Astrocyte (in vitro differentiated cells and primary cell): Measurements from ENCODE around the gene KCNS3. TPM values are rescaled to one million over a fixed set of nuclear protein-coding genes. Genes with fewer than 3 reads are reported as not detected.

ENCODE experiments used
- DNase-seq: peaks from one replicate; pipeline ENCODE4 v3.0.0-alpha.2; 2010; ENCODE audit warnings: low read depth
- FAIRE-seq: peaks from 2 replicates; lab custom pipeline; 2011; peaks lifted over from hg19 to GRCh38; lab: Jason Lieb, UNC
- H2AFZ ChIP-seq: 2 replicates; pipeline ENCODE4 v1.6.0; 2012; ENCODE audit warnings: low read depth, low read length, inconsistent platforms
- H3K27ac ChIP-seq: 2 replicates; pipeline ENCODE4 v1.5.1; 2011; ENCODE audit warnings: low read depth, low read length, inconsistent platforms
- H3K27me3 ChIP-seq: 2 replicates; pipeline ENCODE4 v1.6.0; 2011; ENCODE audit warnings: low read length, inconsistent platforms; ENCODE audit not compliant: insufficient read depth
- H3K36me3 ChIP-seq: 2 replicates; pipeline ENCODE4 v1.5.1; 2011; ENCODE audit warnings: low read length, inconsistent platforms; ENCODE audit not compliant: insufficient read depth
- H3K4me1 ChIP-seq: 2 replicates; pipeline ENCODE4 v1.5.1; 2011; ENCODE audit warnings: low read length, inconsistent platforms; ENCODE audit not compliant: insufficient read depth
- H3K4me2 ChIP-seq: 2 replicates; pipeline ENCODE4 v1.6.0; 2012; ENCODE audit warnings: low read length, inconsistent platforms
- H3K4me3 ChIP-seq: 2 replicates; pipeline ENCODE4 v1.5.1; 2011; ENCODE audit warnings: low read depth, mild to moderate bottlenecking, low read length, inconsistent platforms; ENCODE audit not compliant: insufficient read depth
- H3K79me2 ChIP-seq: 2 replicates; pipeline ENCODE4 v1.6.0; 2012; ENCODE audit warnings: mild to moderate bottlenecking, low read length, inconsistent platforms; ENCODE audit not compliant: insufficient read depth
- H3K9ac ChIP-seq: 2 replicates; pipeline ENCODE4 v1.6.0; 2012; ENCODE audit warnings: mild to moderate bottlenecking, low read length, inconsistent platforms
- H3K9me3 ChIP-seq: 2 replicates; pipeline ENCODE4 v1.5.1; 2012; ENCODE audit warnings: low read depth, mild to moderate bottlenecking, low read length, inconsistent platforms; ENCODE audit not compliant: insufficient read depth
- H4K20me1 ChIP-seq: 2 replicates; pipeline ENCODE4 v1.6.0; 2012; ENCODE audit warnings: low read length, inconsistent platforms; ENCODE audit not compliant: insufficient read depth
- H3K27ac Mint-ChIP-seq: one replicate; pipeline ENCODE4 v1.8.0; 2021; ENCODE audit warnings: mild to moderate bottlenecking, mixed read lengths; ENCODE audit not compliant: unreplicated experiment
- H3K27me3 Mint-ChIP-seq: one replicate; pipeline ENCODE4 v1.8.0; 2021; ENCODE audit warnings: low read depth, mixed read lengths; ENCODE audit not compliant: unreplicated experiment
- H3K36me3 Mint-ChIP-seq: one replicate; pipeline ENCODE4 v1.8.0; 2021; ENCODE audit warnings: low read depth, mixed read lengths; ENCODE audit not compliant: unreplicated experiment
- H3K4me1 Mint-ChIP-seq: one replicate; pipeline ENCODE4 v1.8.0; 2021; ENCODE audit warnings: low read depth, mixed read lengths; ENCODE audit not compliant: unreplicated experiment
- H3K4me3 Mint-ChIP-seq: one replicate; pipeline ENCODE4 v1.8.0; 2021; ENCODE audit warnings: mild to moderate bottlenecking, moderate library complexity, mixed read lengths; ENCODE audit not compliant: unreplicated experiment
- H3K9me3 Mint-ChIP-seq: one replicate; pipeline ENCODE4 v1.8.0; 2021; ENCODE audit warnings: mild to moderate bottlenecking, mixed read lengths; ENCODE audit not compliant: unreplicated experiment
- EZH2 ChIP-seq: IDR thresholded peaks from 2 replicates; pipeline ENCODE4 v1.6.1; 2012; ENCODE audit warnings: mild to moderate bottlenecking, low read length, inconsistent platforms; ENCODE audit not compliant: insufficient read depth
- total RNA-seq: library from RNA; stranded (reverse); gene quantifications from 2 replicates; pipeline ENCODE4 v1.2.1, GENCODE V29; 2021
- TF ChIP-seq, protein P1 (sequence below): IDR thresholded peaks from 2 replicates; pipeline ENCODE4 v1.5.1; 2011; ENCODE audit warnings: low read depth, mild to moderate bottlenecking, inconsistent platforms, low read length, moderate library complexity; ENCODE audit not compliant: insufficient read depth

The KCNS3 gene
- total RNA-seq, 1 donor from 2014 or later, result 1.7 TPM

DNA sequence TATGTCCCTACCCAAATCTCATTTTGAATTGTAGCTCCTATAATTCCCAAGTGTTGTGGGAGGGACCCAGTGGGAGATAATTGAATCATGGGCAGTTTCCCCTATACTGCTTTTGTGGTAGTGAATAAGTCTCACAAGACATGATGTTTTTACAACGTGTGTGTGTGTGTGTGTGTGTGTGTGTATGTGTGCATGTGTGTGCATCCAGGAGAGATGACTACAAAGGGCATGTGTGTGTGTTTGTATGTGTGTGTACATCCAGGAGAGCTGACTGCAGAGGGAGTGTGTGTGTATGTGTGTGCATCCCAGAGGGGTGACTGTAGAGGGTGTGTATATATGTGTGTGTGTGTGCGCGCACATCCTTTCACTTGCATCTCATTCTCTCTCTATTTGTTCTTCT lies 86.7 kb downstream of the KCNS3 start:
- Mint-ChIP-seq H3K36me3 (no peaks in the 10 kb centered on the region), H3K27ac (no peak overlapping the region), H3K27me3 (peaks cover 6% of the 10 kb centered on the region), H3K9me3 (peaks cover 2% of the 10 kb centered on the region), H3K4me1 (peaks cover 7% of the 10 kb centered on the region), H3K4me3 (no peak overlapping the region)
- Histone ChIP-seq H3K27me3 (no peaks in the 10 kb centered on the region), H3K9ac (no peak overlapping the region), H3K36me3 (no peaks in the 10 kb centered on the region), H3K4me2 (no peak overlapping the region), H3K9me3 (no peaks in the 10 kb centered on the region), H3K27ac (no peak overlapping the region), H3K4me1 (no peaks in the 10 kb centered on the region), H4K20me1 (no peaks in the 10 kb centered on the region), H3K4me3 (no peak overlapping the region), H3K79me2 (no peaks in the 10 kb centered on the region), H2AFZ (no peak overlapping the region)
- FAIRE-seq (no peak), DNase-seq (no peak)
- TF ChIP-seq EZH2, result no peak
- TF ChIP-seq, protein P1, sequence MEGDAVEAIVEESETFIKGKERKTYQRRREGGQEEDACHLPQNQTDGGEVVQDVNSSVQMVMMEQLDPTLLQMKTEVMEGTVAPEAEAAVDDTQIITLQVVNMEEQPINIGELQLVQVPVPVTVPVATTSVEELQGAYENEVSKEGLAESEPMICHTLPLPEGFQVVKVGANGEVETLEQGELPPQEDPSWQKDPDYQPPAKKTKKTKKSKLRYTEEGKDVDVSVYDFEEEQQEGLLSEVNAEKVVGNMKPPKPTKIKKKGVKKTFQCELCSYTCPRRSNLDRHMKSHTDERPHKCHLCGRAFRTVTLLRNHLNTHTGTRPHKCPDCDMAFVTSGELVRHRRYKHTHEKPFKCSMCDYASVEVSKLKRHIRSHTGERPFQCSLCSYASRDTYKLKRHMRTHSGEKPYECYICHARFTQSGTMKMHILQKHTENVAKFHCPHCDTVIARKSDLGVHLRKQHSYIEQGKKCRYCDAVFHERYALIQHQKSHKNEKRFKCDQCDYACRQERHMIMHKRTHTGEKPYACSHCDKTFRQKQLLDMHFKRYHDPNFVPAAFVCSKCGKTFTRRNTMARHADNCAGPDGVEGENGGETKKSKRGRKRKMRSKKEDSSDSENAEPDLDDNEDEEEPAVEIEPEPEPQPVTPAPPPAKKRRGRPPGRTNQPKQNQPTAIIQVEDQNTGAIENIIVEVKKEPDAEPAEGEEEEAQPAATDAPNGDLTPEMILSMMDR, result no peak

- peaks cover 7% of the 10 kb centered on the region for H3K4me1 Mint-ChIP-seq
- H3K27me3 Mint-ChIP-seq, result peaks cover 8% of the 10 kb centered on the region
- Histone ChIP-seq H3K4me2 (no peak overlapping the region), H3K9ac (no peak overlapping the region), H3K9me3 (no peaks in the 10 kb centered on the region), H3K27ac (no peak overlapping the region), H3K4me1 (no peaks in the 10 kb centered on the region), H3K27me3 (no peaks in the 10 kb centered on the region), H3K36me3 (no peaks in the 10 kb centered on the region), H4K20me1 (no peaks in the 10 kb centered on the region), H2AFZ (no peak overlapping the region), H3K4me3 (no peak overlapping the region), H3K79me2 (no peaks in the 10 kb centered on the region)
- H3K36me3 Mint-ChIP-seq, result no peaks in the 10 kb centered on the region
- TF ChIP-seq EZH2, result no peak
- TF ChIP-seq, protein P1, result no peak
- no peak overlapping the region for H3K4me3 Mint-ChIP-seq
- peaks cover 2% of the 10 kb centered on the region for H3K9me3 Mint-ChIP-seq
- H3K27ac Mint-ChIP-seq, result no peak overlapping the region
- no peak for DNase-seq
- no peak for FAIRE-seq
Observed at GRCh38 chr2:17966798-17967197, 88.3 kb downstream of the KCNS3 start.

DNA sequence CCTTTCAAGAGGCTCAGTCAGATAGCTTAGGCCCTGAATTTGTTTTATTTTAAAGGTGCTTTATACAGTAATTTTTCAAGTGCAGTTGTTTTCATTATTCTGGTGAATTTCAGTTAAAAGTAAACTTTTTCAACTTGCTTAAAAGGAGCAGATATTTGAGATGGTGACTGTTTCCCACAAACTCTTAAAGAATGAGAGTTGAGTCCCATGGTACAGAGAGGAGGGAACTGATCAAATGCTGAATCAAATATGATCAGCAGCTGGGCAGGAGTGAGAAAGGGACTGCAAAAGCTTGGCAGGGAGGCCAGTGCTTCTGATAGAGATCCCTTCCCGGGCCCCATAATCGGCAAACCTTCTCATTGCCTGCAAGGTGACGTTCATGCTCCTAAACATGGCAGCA lies 91.2 kb downstream of the KCNS3 start:
- Histone ChIP-seq H2AFZ (no peak overlapping the region), H3K27me3 (no peaks in the 10 kb centered on the region), H3K9ac (no peak overlapping the region), H3K4me1 (no peaks in the 10 kb centered on the region), H3K27ac (no peak overlapping the region), H3K4me3 (no peak overlapping the region), H3K36me3 (no peaks in the 10 kb centered on the region), H3K9me3 (no peaks in the 10 kb centered on the region), H4K20me1 (no peaks in the 10 kb centered on the region), H3K4me2 (no peak overlapping the region), H3K79me2 (no peaks in the 10 kb centered on the region)
- Mint-ChIP-seq H3K4me1 (no peaks in the 10 kb centered on the region), H3K27ac (no peak overlapping the region), H3K36me3 (no peaks in the 10 kb centered on the region), H3K9me3 (no peaks in the 10 kb centered on the region), H3K27me3 (peaks cover 21% of the 10 kb centered on the region), H3K4me3 (no peak overlapping the region)
- TF ChIP-seq EZH2, result no peak
- TF ChIP-seq, protein P1, result no peak
- FAIRE-seq (peak; percentile 20), DNase-seq (peak; percentile 50)
